Ascending aorta (tissue), 2 donors: ENCODE measurements around the gene SLC35E2B. TPM values are rescaled to one million over a fixed set of nuclear protein-coding genes. Genes with fewer than 3 reads are reported as not detected.

Source experiments
- DNase-seq, 2 donors: peaks; one replicate each; pipeline ENCODE4 v3.0.0-alpha.2; 2019; ENCODE audit warnings: low spot score in 2 of 2
- H3K27ac ChIP-seq, 2 donors: fragments of 200-600 bp; sonication (generic); one replicate each; pipeline ENCODE4 v1.5.1; 2016 to 2017; ENCODE audit warnings: mild to moderate bottlenecking in 1 of 2
- H3K27me3 ChIP-seq: fragments of 200-600 bp; sonication (generic); one replicate; pipeline ENCODE4 v1.5.1; 2017
- H3K36me3 ChIP-seq, 2 donors: fragments of 200-600 bp; sonication (generic); one replicate each; pipeline ENCODE4 v1.5.1; 2016
- H3K4me1 ChIP-seq, 2 donors: fragments of 200-600 bp; sonication (generic); one replicate each; pipeline ENCODE4 v1.5.1; 2016 to 2017; ENCODE audit warnings: mild to moderate bottlenecking in 1 of 2
- H3K4me3 ChIP-seq, 2 donors: fragments of 200-600 bp; sonication (generic); one replicate each; pipeline ENCODE4 v1.5.1; 2016 to 2017; ENCODE audit warnings: mild to moderate bottlenecking in 1 of 2
- H3K9me3 ChIP-seq, 2 donors: fragments of 200-600 bp; sonication (generic); one replicate each; pipeline ENCODE4 v1.5.1; 2016
- CTCF ChIP-seq, 3 experiments: fragments of 200-600 bp in 2 of 3; fragments of 450-650 bp in 1 of 3; sonication (generic) in 2 of 3; IDR thresholded peaks; one replicate each; pipeline ENCODE4 v1.5.1; 2016 to 2019; ENCODE audit warnings: antibody characterized with exemption in 3 of 3, mild to moderate bottlenecking in 1 of 3, moderate library complexity in 1 of 3
- intact Hi-C: fragments of 100-400 bp; cut with DNase I; formaldehyde crosslinking; loops from one replicate; pipeline ENCODE4 v1.15.1; 2023
- total RNA-seq: library from RNA; depleted of rRNA; stranded (reverse); fragments of >200 nt; gene quantifications from one replicate; pipeline ENCODE4 v1.1.0, GENCODE V29; 2016

SLC35E2B gene
- total RNA-seq, 1 donor from 2014 or later, result 43.7 TPM

- Histone ChIP-seq H3K36me3 (peaks cover 50 to 64% of the 10 kb centered on the region in 2 donors), H3K4me1 (no peaks in the 10 kb centered on the region)
- intact Hi-C loops, result no loop called here
Measured at GRCh38 chr1:1671365-1672119, 21.1 kb downstream of the SLC35E2B start.

GRCh38 chr1:1670866-1671265 is 21.7 kb downstream of the SLC35E2B start:
- Histone ChIP-seq H3K36me3 (peaks cover 57 to 70% of the 10 kb centered on the region in 2 donors), H3K27ac (no peak overlapping the region)
- intact Hi-C loops, result no loop called here

More at GRCh38 chr1:1671365-1672119, 21.1 kb downstream of the SLC35E2B start:
- Histone ChIP-seq H3K27ac (no peak overlapping the region), H3K27me3 (no peaks in the 10 kb centered on the region), H3K9me3 (no peaks in the 10 kb centered on the region), H3K4me3 (no peak overlapping the region)
- no peak for TF ChIP-seq CTCF (IDR thresholded peaks at IDR 0.05)
- DNase-seq, result no peak

GRCh38 chr1:1669468-1670440 is 22.8 kb downstream of the SLC35E2B start:
- Histone ChIP-seq H3K9me3 (no peaks in the 10 kb centered on the region), H3K27ac (no peak overlapping the region), H3K27me3 (no peaks in the 10 kb centered on the region), H3K36me3 (peaks cover 68 to 77% of the 10 kb centered on the region in 2 donors), H3K4me1 (no peaks in the 10 kb centered on the region), H3K4me3 (no peak overlapping the region)
- DNase-seq, result no peak
- intact Hi-C loops, result no loop called here
- TF ChIP-seq CTCF (IDR thresholded peaks at IDR 0.05), result no peak

More at GRCh38 chr1:1670866-1671265, 21.7 kb downstream of the SLC35E2B start:
- Histone ChIP-seq H3K4me1 (no peaks in the 10 kb centered on the region), H3K4me3 (no peak overlapping the region), H3K9me3 (no peaks in the 10 kb centered on the region), H3K27me3 (no peaks in the 10 kb centered on the region)
- DNase-seq, result no peak
- no peak for TF ChIP-seq CTCF (IDR thresholded peaks at IDR 0.05)

- intact Hi-C loops, result no loop called here
- TF ChIP-seq CTCF (IDR thresholded peaks at IDR 0.05), result no peak
- DNase-seq, result peak in 1 of 2 donors; percentile 50
- Histone ChIP-seq H3K4me3 (no peak overlapping the region), H3K4me1 (no peaks in the 10 kb centered on the region), H3K36me3 (peaks cover 55 to 57% of the 10 kb centered on the region in 2 donors), H3K27ac (no peak overlapping the region), H3K27me3 (no peaks in the 10 kb centered on the region), H3K9me3 (no peaks in the 10 kb centered on the region)
Measured at GRCh38 chr1:1666526-1666925, 26.1 kb downstream of the SLC35E2B start.

GRCh38 chr1:1665815-1666251 is 26.8 kb downstream of the SLC35E2B start:
- Histone ChIP-seq H3K9me3 (no peaks in the 10 kb centered on the region), H3K27me3 (no peaks in the 10 kb centered on the region), H3K36me3 (peaks cover 48 to 50% of the 10 kb centered on the region in 2 donors), H3K4me3 (no peak overlapping the region), H3K27ac (no peak overlapping the region), H3K4me1 (no peaks in the 10 kb centered on the region)
- intact Hi-C loops, result no loop called here
- peak; percentile 14 to 45 (median 27) for TF ChIP-seq CTCF (IDR thresholded peaks at IDR 0.05)
- DNase-seq, result peak in 1 of 2 donors; percentile 62
